GM18868 (cell line): Measurements from ENCODE around the gene ODAD4.
"Not testable (repeated sequence)": the region's sequence is repeated elsewhere in the genome, so short reads cannot be mapped to it uniquely, and the experiment has no call there.

Source experiments
- ATAC-seq: cut with Tn5 transposase; IDR thresholded peaks from one replicate; pipeline ENCODE4 v1.9.1; 2021; ENCODE audit warnings: mild to moderate bottlenecking, moderate library complexity; ENCODE audit not compliant: unreplicated experiment

The ODAD4 gene

DNA sequence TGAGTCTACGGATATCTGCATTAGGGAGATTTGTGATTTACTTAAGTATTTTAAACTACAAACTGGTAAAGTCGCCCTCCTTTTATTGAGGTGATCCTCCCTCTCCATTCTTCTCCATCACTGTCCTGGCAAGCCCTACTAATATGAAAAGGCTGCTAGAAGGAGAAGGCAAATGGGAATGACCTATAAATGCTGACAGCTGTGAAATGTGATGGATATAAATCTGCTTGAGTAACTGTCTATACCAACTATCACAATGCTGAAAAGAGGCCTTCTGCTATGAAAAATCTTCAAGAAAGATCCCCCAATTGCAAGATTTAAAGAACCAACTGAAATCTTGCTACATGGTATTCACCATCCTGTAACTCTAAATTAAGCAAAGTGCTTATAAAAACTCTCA, 71.3 kb downstream of the ODAD4 start:
- no peak for ATAC-seq

- ATAC-seq: no peak
Measured at GRCh38 chr17:42002175-42002791, 71.9 kb downstream of the ODAD4 start.

DNA sequence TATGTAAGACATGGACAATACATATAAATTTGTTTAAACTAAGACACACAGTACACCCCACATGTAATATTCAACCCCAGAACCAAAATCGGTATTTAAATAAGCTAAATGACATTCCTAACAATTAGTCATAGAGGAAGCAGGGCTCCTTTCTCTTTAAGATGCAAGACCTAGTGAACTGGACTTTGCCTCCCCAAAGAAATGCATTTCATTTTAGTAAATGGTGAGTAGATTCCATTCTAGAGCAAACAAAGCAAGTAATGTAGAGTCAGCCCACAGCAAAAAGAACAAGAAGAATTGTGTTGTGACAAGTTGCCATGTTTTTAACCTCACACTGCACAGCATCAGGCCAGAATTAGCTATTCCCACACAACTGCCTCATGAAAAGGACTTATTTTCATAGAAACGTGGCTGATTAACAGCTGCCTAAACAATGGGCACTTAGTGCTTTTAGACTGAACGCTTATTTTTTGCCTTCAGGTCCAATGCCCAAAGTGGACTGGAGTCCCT, 72.4 kb downstream of the ODAD4 start:
- ATAC-seq: no peak

GRCh38 chr17:42005166-42005565, 74.7 kb downstream of the ODAD4 start:
- ATAC-seq: no peak

GRCh38 chr17:42009170-42009569, 78.8 kb downstream of the ODAD4 start:
- no peak for ATAC-seq

DNA sequence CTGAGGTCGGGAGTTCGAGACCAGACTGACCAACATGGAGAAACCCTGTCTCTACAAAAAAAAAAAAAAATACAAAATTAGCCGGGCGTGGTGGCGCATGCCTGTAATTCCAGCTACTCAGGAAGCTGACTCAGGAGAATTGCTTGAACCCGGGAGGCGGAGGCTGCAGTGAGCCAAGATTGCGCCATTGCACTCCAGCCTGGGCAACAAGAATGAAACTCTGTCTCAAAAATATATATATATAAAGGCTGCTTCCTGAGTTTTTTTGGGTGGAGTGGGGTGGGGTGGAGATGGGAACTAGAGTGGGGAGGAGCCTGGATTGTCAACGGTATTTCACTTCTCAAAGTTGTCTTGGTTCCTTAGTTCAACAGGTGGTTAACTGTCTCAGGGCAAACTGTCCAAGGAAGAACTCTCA, 79.9 kb downstream of the ODAD4 start:
- ATAC-seq: not testable (repeated sequence)

DNA sequence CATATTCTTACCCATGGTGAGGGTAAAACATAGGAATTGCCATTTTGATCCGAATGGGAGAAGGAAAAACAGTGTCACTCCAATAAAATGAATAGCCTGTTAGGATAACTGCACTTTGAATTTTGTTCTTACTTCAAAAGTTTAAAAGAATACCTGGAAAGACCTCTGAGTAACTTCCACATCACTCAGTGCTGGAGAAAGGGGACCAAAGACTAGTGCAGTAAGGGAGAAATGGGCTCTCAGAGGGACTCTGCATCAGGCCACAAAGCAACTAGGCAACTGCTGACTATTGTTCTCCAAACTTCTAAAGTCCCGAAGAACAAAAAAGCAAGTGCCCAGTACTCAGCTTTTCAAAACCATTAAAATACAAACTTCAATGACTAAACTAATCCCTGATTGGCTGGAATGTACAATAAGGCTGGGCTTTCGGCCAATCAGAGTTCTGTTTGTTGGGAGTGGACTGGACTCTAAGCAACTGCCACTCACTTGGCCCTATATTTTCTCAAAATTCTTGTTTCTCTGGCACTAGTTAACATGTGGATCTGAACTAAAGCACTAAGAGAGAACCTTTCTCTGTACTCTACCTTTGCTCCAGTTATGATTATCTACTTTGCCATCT, 80.6 kb downstream of the ODAD4 start:
- no peak for ATAC-seq

GRCh38 chr17:42012363-42012762, 81.9 kb downstream of the ODAD4 start:
- ATAC-seq: not testable (repeated sequence)

DNA sequence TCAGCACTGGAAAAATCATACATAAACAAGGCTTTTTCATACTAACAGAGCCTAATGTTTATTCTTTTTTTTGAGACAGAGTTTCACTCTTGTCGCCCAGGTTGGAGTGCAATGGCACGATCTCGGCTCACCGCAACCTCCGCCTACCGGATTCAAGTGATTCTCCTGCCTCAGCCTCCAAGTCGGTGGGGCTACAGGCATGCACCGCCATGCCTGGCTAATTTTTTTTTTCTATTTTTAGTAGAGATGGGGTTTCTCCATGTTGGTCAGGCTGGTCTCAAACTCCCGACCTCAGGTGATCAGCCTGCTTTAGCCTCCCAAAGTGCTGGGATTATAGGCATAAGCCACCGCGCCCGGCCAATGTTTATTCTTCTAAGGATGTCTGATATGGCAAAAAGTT, 83.3 kb downstream of the ODAD4 start:
- ATAC-seq: not testable (repeated sequence)
